Neural progenitor cell (in vitro differentiated cells): Measurements from ENCODE around the gene CEP83.
"Not testable (repeated sequence)": the region's sequence is repeated elsewhere in the genome, so short reads cannot be mapped to it uniquely, and the experiment has no call there.

Experiments
- EZH2phosphoT487 ChIP-seq: fragments of 200-600 bp; sonication (generic); IDR thresholded peaks from 2 replicates; pipeline ENCODE4 v1.6.1; 2017; ENCODE audit warnings: antibody characterized with exemption
- TF ChIP-seq, protein P1 (sequence below): fragments of 200-600 bp; sonication (generic); IDR thresholded peaks from 2 replicates; pipeline ENCODE4 v1.5.1; 2017; ENCODE audit warnings: antibody characterized with exemption, mild to moderate bottlenecking

- not testable (repeated sequence) for TF ChIP-seq EZH2phosphoT487
- TF ChIP-seq, protein P1, sequence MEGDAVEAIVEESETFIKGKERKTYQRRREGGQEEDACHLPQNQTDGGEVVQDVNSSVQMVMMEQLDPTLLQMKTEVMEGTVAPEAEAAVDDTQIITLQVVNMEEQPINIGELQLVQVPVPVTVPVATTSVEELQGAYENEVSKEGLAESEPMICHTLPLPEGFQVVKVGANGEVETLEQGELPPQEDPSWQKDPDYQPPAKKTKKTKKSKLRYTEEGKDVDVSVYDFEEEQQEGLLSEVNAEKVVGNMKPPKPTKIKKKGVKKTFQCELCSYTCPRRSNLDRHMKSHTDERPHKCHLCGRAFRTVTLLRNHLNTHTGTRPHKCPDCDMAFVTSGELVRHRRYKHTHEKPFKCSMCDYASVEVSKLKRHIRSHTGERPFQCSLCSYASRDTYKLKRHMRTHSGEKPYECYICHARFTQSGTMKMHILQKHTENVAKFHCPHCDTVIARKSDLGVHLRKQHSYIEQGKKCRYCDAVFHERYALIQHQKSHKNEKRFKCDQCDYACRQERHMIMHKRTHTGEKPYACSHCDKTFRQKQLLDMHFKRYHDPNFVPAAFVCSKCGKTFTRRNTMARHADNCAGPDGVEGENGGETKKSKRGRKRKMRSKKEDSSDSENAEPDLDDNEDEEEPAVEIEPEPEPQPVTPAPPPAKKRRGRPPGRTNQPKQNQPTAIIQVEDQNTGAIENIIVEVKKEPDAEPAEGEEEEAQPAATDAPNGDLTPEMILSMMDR, result not testable (repeated sequence)
Observed at GRCh38 chr12:94424830-94425229, 34.8 kb downstream of the CEP83 start.
